Hepatic stellate cell (primary cell): ENCODE measurements around the gene MICAL3.
A peak's percentile ranks its signal among the peaks of the same experiment; 100 is the strongest.

Source experiments
- DNase-seq: peaks from one replicate; pipeline ENCODE4 v3.0.0; 2011; ENCODE audit warnings: low spot score

MICAL3 gene

DNA sequence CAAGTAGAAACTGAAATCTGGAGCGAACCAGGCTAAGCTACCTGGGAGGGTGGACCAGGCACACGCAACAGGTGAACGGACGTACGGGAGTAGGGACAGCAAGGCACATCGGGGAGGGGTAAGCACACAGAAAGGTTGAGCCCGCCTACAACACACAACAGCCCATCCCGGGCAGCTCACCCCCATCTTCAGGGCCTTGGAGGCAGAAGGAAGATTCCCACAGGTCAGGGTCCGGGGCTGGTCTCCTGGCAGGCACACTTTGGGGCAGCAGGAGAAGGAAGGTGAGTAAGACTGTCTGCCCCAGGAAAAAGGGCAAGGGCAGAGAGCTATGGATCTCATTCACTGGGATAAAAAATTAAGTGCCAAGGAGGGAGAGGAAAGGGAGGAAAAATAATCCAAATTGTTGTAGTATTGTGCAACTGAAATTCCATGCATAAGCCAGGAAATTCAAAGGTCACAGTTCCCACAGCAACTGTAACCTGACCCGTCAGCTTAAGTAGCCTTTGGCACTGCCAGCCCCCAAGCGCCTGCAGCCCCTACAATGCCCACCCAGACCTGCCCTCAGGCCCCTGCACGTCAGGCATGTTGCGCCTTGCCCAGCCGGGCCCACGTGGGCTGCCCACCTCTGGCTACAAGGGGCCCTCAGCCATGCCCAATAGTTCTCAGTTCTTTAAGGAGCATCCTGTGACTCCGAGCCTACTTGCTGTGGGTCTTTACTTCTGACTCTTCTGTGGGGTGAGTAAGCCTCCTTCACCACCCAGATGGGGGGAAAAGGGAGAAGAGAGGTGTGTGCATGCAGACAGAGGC, 51.8 kb downstream of the MICAL3 start:
- peak; percentile 61 for DNase-seq

GRCh38 chr22:17971711-17972110, 52.6 kb downstream of the MICAL3 start:
- no peak for DNase-seq

DNA sequence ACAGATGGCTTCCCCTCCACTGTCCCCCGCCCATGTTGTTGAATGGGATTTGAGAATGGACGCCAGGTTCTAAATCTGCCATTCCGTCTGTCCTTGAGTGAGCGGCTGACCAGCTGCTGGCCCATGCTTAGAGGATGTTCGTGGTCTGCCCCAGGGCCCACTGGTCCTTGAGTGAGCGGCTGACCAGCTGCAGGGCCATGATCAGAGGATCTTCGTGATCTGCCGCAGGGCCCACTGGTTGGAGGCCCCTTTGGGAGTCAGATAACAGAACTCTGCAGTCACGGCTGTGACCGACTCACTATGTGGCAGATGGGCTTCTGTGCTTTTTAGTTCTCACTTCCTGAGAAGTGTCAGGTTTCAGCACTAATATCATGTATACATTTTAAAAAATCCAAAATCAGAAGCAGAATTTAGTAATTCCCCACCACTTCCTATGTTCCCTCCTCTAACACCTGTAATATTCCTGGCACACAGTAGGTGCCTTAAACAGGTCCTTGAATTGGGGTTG, 54.1 kb downstream of the MICAL3 start:
- no peak for DNase-seq

- DNase-seq = peak; percentile 92
Measured at GRCh38 chr22:17969701-17970113, 54.7 kb downstream of the MICAL3 start.

DNA sequence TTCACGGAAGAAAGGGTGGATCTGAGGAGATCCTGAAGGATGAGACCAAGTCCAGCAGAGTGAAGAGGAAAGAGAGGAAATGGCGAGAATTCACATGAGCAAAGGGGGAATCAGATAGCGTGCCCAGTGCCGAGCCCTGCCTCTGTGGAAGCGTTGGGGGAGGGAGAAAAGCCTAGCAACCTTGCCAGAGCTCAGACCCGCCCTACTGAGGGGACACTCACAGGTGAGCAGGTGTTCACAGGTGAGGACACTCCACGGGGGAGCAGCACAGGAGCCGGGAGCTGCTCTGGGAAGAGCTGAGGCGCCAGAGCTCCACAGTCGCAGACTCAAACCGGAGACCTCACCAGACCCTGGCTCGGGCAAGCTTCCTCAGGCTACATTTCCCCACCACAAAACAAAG, 56.2 kb downstream of the MICAL3 start:
- no peak for DNase-seq

DNA sequence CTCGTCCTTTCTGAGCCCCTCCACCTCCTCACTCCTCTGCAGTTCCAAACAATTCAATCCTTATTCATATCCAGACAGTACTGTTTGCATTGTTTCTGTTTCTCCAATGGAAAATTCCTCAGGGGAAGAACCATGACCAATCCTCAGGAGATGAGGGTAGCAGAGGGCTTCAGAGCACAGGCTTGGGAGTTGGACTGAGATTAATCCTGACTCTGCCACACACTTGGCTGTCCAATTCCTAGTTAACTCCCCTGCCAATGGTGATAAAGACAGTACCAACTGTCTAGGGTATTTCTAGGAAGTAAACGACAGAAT, 58.0 kb downstream of the MICAL3 start:
- DNase-seq = no peak

DNA sequence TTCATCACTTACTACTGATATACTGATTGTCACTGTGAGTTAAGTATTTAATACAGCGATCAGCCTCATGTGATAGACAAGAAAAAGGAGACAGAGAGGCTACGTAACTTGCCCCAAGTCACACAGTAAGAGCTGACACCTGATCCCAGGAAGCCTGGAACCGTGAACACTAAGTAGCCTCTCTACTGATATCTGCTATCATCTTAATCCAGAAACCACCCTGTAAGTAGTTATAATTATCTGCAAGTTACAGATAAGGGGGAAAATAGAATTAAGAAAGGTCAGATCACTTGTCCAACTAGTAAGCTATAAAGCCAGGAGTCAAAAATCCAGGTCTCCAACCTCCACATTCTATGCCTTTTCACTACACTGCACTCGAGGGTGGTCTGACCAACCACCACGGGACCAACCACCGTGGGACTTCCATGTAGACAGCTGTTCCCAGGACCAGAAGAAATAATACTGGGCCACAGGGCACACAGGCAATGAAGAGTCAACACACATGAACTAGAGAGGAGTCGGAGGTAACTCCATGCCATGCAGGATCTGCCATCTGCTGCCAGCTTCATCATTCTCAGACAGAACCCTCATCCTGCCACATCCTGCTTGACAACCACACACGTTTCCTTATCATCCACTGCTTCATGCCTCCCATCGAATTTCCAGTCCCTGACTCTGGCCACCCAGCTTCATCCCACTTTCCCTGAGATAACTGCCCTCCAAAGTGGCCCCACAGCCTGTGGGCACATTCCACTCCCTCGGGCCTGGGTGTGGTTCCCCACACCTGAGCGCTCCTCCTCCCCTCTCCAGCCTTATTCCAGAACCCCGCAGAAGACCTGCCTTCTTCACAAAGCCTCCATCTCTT, 58.6 kb downstream of the MICAL3 start:
- DNase-seq = no peak

DNA sequence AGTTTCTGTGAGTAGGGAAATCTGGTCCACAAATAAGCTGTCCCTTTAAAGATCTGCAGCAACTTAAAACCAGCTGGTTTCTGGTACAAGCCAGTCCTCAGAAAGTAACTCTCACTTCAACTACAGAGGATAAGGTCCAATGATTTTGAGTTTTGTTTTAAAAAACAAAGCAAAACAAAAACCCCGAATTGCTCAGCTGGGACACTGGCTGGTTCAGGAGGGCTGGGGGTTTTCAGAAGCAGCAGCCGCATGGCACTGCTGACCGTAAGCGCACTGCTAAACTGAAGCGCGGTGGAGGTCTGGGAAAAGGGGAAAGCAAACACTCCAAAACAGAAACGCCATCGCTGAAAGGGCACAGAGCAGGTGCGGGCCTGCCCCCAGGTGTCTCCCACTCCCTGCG, 59.7 kb downstream of the MICAL3 start:
- no peak for DNase-seq

DNA sequence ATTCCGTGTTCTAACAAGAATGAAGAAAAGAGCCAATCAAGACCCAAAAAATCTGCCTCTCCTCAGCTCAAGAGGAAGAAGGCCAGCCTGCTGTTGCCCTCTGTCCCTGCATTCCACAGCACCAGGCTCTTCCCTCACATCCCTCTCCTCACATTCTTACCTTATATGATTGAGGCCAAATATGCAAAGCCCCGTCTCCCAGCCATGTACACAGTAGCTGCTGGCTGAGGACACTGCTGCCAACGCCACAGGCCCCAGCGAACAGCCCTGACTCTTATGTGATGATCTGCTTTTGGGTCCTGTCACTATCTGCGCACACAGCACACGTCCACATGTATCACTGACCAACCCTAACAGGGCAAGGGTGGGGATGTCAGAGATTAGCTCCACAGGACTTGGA, 60.2 kb downstream of the MICAL3 start:
- no peak for DNase-seq

DNA sequence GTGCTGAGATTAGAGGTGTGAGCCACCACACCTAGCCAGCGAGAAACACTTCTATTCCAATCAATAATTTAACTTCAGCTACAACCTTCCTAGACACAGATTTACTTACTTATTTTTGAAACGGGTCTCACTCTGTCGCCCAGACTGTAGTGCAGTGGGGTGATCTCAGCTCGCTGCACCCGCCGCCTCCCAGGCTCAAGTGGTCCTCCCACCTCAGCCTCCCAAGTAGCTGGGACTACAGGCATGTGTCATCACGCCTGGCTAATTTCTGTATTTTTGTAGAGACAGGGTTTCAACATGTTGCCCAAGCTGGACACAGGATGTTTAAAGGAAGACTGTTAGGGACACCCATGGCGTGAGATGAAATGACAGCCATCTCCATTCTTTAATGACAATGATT, 61.3 kb downstream of the MICAL3 start:
- no peak for DNase-seq

GRCh38 chr22:17962168-17962567, 62.2 kb downstream of the MICAL3 start:
- no peak for DNase-seq

DNA sequence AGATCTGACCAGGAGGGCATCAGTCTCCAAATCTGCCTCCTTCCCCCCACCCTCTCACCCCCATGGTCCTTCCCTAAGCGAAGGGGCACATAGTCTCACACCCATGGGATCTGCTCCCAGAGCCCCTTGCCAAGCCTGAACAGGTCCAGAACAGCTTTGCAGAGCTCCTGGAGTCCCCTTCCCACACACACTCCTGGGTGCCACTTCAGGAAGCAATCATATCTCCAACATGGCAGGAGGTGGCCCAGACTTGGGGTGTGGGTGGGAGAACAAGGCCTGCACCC, 63.0 kb downstream of the MICAL3 start:
- DNase-seq = no peak

DNA sequence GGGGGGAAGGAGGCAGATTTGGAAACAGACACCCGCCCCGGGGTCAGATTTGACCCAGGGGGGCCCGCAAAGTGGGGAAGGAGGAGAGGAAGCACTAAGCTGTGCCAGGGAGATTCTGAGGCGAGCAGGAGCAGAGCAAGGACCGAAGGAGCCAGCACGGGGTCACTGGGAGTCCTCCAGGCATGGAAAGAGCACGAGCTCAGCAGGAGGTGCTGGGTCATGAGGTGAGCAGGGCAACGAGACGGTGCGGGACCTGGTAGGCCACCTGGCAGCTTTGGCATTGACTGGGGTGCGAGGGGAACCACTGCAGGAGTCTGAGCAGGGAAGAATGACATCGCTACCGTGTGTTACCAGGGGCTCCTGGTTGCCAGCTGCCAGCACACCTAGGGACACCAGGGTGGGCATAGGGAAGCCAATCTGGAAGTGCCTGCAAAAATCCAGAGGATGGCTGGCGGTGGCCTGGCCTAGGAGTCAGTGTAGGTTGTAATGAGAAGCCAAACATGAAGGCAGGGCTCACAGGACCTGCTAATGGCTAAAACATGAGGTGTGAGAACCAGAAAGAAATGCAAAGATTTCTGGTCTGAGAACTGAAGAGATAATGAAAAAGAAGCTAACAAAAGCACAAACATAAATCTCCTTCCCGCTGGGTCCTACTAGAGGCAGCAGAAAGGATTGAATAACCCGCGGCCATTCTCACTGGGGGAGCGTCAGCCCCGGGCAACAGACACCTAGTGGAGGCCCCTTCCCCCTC, 63.5 kb downstream of the MICAL3 start:
- no peak for DNase-seq

DNA sequence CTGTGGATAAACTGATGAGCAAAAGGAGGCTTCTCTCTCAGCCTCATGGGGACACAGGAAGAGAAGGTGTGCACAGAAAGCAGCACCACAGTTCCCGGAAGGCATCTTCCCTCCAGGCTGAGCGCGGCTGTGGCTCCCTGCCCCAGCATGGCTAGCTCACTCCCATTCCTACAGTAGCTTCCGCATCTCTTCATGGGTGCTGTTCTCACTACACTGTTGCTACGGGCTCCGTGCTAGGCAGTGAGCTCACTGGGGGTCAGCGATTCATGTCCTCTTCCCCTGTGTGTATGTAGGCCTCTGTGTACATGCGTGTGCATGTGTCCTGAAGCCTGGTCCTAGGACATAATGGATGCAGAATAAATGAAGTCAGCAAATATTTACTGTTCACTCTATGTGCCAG, 64.3 kb downstream of the MICAL3 start:
- DNase-seq = no peak

GRCh38 chr22:17958166-17958565, 66.2 kb downstream of the MICAL3 start:
- no peak for DNase-seq

DNA sequence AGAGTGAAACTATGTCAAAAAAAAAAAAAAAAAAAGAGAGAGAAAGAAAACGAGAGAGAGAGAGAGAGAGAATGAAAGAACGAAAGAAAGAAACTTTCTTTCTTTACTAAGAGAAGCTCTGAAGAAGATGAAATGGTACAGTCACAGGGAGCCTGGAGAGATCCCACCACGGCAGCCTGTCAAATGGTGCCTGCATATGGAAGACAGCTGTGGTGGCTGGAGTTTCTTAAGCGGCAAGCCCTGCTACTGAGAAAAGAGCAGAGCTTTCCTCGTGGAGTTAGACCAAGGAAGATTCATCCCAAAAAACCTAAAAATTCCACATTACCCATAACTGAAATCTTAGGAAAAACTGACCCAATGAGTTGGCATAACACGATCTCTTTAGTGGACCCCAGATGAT, 66.7 kb downstream of the MICAL3 start:
- DNase-seq = no peak

- no peak for DNase-seq
Measured at GRCh38 chr22:17957204-17957603, 67.2 kb downstream of the MICAL3 start.

GRCh38 chr22:17956630-17957029, 67.7 kb downstream of the MICAL3 start:
- DNase-seq = no peak

GRCh38 chr22:17955590-17956379, 68.6 kb downstream of the MICAL3 start:
- DNase-seq = no peak

DNA sequence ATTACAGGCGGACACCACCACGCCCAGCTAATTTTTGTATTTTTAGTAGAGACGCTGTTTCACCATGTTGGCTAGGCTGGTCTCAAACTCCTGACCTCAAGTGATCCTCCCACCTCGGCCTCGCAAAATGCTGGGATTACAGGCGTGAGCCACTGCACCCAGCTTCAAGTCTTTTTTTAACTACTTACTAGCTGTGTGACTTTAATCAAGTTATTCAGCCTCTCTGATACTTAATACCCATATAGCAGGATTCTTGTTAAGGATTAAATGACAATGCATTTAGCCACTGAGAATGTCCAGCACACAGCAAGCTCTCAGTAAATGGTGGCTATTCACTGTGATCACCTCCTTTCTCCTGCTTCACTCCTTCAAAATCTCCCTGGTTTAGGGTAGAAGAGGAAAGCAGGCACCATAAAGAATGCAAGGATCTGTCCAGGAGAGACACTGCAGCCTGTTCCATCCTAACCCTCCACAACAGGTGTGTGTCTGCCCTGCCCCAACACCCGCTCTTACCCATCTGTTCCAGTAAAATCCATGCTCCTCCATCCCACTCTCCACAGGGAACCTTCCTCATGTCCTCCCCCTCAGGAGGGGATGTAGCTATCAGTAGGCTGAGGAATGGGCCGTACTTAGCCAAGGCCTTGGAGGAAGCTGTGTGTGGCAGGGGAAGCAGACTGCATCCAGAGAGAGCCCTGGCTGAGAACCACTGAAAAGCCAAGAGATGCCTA, 69.3 kb downstream of the MICAL3 start:
- DNase-seq = no peak

- DNase-seq = no peak
Measured at GRCh38 chr22:17954200-17954859, 70.0 kb downstream of the MICAL3 start.
